ENCODE measurements around the gene NINJ2. TPM values are rescaled to one million over a fixed set of nuclear protein-coding genes. Genes with fewer than 3 reads are reported as not detected.

Gene NINJ2
- total RNA-seq, 2 experiments from 2014 or later = 2.2 to 2.5 TPM

- intact Hi-C loops (cut with micrococcal nuclease) = no loop called here
- no peak for ATAC-seq
- ChIA-PET POLR2A (no interaction called here), CTCF (interaction anchor here (3.1 kb wide), 1 partner anchor 9 kb away, joined by 9 read pairs; no protein-coding TSS in a partner anchor)
- Mint-ChIP-seq H3K9me3 (no peaks in the 10 kb centered on the region), H3K36me3 (ENCODE audit: low read depth) (no peaks in the 10 kb centered on the region), H3K4me1 (ENCODE audit: low read depth) (no peaks in the 10 kb centered on the region), H3K27ac (no peak overlapping the region), H3K27me3 (no peaks in the 10 kb centered on the region), H3K4me3 (no peak overlapping the region)
- no peak for DNase-seq
- TF ChIP-seq, protein P1, sequence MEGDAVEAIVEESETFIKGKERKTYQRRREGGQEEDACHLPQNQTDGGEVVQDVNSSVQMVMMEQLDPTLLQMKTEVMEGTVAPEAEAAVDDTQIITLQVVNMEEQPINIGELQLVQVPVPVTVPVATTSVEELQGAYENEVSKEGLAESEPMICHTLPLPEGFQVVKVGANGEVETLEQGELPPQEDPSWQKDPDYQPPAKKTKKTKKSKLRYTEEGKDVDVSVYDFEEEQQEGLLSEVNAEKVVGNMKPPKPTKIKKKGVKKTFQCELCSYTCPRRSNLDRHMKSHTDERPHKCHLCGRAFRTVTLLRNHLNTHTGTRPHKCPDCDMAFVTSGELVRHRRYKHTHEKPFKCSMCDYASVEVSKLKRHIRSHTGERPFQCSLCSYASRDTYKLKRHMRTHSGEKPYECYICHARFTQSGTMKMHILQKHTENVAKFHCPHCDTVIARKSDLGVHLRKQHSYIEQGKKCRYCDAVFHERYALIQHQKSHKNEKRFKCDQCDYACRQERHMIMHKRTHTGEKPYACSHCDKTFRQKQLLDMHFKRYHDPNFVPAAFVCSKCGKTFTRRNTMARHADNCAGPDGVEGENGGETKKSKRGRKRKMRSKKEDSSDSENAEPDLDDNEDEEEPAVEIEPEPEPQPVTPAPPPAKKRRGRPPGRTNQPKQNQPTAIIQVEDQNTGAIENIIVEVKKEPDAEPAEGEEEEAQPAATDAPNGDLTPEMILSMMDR (IDR thresholded peaks at IDR 0.05) = no peak
These were observed 77.9 kb downstream of the NINJ2 start for GRCh38 chr12:585062-586061.

GRCh38 chr12:583251-583869 lies 79.9 kb downstream of the NINJ2 start:
- Mint-ChIP-seq H3K27me3 (no peaks in the 10 kb centered on the region), H3K4me1 (ENCODE audit: low read depth) (no peaks in the 10 kb centered on the region), H3K4me3 (no peak overlapping the region), H3K9me3 (no peaks in the 10 kb centered on the region), H3K36me3 (ENCODE audit: low read depth) (no peaks in the 10 kb centered on the region), H3K27ac (no peak overlapping the region)
- no peak for ATAC-seq
- ChIA-PET POLR2A (interaction anchor here (1.1 kb wide), 1 partner anchor 109 kb away, joined by 3 read pairs; no protein-coding TSS in a partner anchor), CTCF (no interaction called here)
- no peak for DNase-seq
- TF ChIP-seq, protein P1 (IDR thresholded peaks at IDR 0.05) = no peak
- intact Hi-C loops (cut with micrococcal nuclease) = no loop called here

DNA sequence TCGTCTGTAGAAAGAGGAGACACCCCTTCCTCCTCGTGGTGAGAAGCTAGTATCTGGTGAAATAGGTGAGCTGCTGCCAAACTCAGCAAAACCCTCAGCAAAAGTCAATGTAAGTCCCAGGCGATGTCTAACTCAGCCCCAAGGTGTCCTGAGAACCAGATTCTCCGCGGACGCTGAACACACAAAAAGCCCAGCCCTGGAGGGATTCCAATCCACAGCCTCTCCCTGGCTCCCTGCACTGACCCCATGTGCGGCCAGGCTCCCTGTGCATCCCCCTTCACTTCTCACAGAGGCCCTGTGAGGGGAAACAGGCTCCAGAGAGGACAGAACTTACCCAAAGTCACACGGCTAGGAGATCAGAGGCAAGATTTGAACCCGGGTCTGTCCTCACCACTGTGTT lies 81.5 kb downstream of the NINJ2 start:
- ChIA-PET POLR2A (no interaction called here), CTCF (interaction anchor here (0.7 kb wide), 1 partner anchor 169 kb away, joined by 3 read pairs; no protein-coding TSS in a partner anchor)
- peaks cover under 1% of the 10 kb centered on the region for H3K4me1 Mint-ChIP-seq (ENCODE audit: low read depth)
- no peak for ATAC-seq
- no peaks in the 10 kb centered on the region for H3K36me3 Mint-ChIP-seq (ENCODE audit: low read depth)
- no peak for DNase-seq
- no peaks in the 10 kb centered on the region for H3K27me3 Mint-ChIP-seq
- H3K9me3 Mint-ChIP-seq = no peaks in the 10 kb centered on the region
- H3K27ac Mint-ChIP-seq = no peak overlapping the region
- intact Hi-C loops (cut with micrococcal nuclease) = no loop called here
- TF ChIP-seq, protein P1 (IDR thresholded peaks at IDR 0.05) = no peak
- H3K4me3 Mint-ChIP-seq = no peak overlapping the region

- ATAC-seq (no peak), DNase-seq (no peak)
- intact Hi-C loops (cut with micrococcal nuclease) = no loop called here
- TF ChIP-seq, protein P1 (IDR thresholded peaks at IDR 0.05) = no peak
- POLR2A ChIA-PET = no interaction called here
- H3K4me1 Mint-ChIP-seq (ENCODE audit: low read depth) = peaks cover 3% of the 10 kb centered on the region
- no peaks in the 10 kb centered on the region for H3K27me3 Mint-ChIP-seq
- no peak overlapping the region for H3K4me3 Mint-ChIP-seq
- no peaks in the 10 kb centered on the region for H3K9me3 Mint-ChIP-seq
- H3K36me3 Mint-ChIP-seq (ENCODE audit: low read depth) = no peaks in the 10 kb centered on the region
- no peak overlapping the region for H3K27ac Mint-ChIP-seq
- CTCF ChIA-PET = interaction anchor here (0.7 kb wide), 2 partner anchors 11 to 170 kb away, joined by 3 to 4 read pairs; no protein-coding TSS in a partner anchor
These were observed 81.9 kb downstream of the NINJ2 start for GRCh38 chr12:581321-581720.
